NCI-H187 (cell line): ENCODE measurements around the gene TNS1.
"Not testable (repeated sequence)": the region's sequence is repeated elsewhere in the genome, so short reads cannot be mapped to it uniquely, and the experiment has no call there.

Source experiments
- DNase-seq, 2 experiments: peaks; one replicate each; lab custom pipeline; 2025; lab: John Stamatoyannopoulos, UW

TNS1 gene

GRCh38 chr2:218002845-218003180 is at the start of gene TNS1:
TNS1 (minus strand) TSS chr2:218002995; CDS start chr2:218002872, 123 bp downstream.
- DNase-seq: no peak

DNA sequence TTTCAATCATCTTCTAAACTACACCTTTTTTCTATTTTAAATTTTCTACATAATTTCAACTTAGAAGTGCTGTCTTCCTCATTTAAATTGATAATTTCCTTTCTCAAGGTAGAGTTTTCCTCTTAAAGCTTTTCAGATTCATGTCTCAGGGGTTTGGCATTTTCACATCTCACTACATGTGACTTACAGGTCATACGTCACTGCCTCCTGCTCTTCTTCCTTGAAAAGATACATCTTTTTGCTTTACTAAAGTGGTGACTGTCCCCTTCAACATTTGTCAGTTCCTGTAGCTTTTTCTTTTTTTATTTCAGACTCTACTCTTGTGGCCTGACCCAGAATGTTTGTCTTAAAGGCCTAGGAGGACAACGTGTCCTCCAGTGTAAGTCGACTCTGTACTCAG is 49.1 kb upstream of the TNS1 start:
- DNase-seq: no peak

GRCh38 chr2:218047536-218048225 is 44.9 kb upstream of the TNS1 start:
- no peak for DNase-seq

DNA sequence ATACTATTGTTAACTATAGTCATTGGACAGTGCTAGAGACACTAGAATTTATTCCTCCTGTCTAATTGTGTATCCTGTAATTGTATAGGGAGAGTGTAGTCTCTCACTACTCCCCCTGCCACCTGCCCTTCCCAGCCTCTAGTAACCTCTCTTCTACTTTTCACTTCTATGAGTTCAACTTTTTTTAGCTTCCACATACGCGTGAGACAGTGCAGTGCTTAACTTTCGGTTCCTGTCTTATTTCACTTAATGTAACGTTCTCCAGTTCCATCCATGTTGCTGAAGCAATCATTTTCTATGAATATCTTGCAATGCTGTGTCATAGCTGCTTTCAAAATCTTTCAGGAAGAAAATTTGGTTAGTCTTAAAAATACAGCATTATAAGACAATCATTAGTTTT is 43.4 kb upstream of the TNS1 start:
- no peak for DNase-seq

DNA sequence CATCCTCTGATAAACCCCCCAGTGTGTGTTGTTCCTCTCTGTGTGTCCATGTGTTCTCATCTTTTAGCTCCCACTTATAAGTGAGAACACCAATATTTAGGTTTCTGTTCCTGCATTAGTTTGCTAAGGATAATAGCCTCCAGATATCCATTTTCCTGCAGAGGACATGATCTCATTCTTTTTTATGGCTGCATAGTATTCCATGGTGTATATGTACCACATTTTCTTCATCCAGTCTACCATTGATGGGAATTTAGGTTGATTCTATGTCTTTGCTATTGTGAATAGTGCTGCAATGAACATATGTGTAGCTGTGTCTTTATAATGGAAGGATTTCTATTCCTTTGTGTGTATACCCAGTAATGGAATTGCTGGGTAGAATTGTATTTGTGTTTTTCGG is 41.8 kb upstream of the TNS1 start:
- not testable (repeated sequence) for DNase-seq

GRCh38 chr2:218043701-218044109 is 40.9 kb upstream of the TNS1 start:
- no peak for DNase-seq

GRCh38 chr2:218043100-218043499 is 40.3 kb upstream of the TNS1 start:
- no peak for DNase-seq

DNA sequence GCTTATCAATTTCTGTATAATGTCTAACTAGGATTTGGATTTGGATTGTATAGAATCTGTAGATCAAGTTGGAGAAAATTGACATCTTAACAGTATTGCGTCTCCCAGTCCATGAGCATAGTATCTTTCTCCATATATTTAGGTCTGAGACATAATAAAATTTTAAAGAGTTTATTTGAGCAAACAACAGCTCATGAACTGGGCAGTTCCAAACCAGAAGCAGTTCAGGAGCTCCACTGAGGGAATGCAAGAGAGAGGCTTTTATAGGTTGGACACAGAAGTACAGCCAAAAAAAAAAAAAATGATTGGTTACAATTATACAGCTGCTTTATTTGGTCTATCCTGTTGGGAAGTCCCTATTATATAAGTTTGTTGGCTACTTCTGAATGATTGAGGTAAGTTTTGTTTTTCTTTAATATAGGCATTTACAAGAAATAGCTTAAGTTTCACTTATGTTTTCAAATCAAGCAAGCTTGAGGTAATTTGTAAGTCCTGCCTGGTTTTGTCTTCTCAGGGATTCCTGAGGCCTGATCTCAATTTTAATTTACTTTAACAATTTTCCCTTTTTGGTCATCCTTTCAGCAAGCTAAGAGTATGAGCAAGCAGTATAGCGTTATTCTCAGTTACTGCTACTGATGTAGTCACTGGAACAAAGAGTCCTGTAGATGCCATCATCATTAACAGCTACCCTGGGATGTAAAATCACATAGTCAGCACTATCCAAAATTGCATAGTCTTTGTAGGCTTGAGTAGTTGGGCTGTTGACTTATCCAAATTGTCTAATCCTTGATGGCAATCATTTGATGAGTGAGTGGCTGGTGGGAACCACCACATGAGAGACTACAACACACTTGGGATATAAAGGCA is 38.7 kb upstream of the TNS1 start:
- DNase-seq: no peak

DNA sequence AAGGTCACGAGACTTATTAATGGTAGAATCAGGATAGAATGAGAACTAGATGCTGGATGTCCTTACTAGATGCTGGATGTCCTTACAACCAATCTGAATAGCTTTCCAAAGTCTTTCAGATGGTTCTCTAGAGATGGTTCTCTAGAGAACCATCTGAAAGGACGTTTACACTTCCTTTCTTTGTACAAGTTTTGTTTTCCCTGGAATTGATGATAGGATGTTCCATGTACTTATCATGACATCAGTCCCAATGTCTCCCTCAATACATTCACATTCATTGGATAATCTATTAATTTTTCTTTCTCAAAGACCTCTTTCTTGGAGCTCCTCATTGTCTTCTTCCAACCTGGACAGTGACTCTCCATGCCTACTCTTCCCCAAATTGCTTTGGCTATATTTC is 38.1 kb upstream of the TNS1 start:
- DNase-seq: no peak

DNA sequence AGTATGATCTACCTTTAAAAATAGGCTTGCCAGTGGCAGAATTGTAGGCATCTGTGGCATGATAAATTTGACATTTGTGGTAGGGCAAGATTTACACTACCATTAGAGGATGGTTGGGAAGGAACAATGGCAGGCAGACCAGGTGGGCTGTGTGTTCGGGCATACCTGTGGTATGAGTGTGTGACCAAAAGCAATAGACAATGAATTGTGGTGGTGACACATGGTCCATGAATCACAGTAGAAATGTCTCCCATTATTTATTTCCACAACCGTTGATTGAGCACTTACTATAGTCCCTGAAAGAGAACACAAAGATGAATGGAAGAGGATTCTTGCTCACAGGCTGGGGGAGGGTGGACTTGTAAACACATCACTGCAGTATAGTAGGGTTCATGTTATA is 36.4 kb upstream of the TNS1 start:
- DNase-seq: no peak

DNA sequence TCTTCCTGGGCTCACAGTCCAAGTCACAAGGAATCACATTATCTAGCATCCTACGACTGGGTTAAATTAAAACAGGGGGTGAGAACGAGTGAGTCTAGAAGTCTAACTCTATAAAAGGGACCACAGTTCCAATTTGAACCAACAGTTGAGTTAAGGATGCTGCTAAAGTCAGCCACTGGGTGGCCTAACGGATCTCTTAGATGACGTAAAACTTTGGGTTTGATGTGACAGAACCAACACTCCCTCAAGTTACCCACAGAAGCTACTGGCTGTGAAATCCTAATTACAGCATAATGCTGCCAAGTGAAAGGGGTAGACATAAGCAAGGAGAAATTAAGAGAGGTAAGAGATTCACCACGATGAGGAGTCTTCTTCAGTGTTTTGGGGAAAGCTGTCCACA is 33.6 kb upstream of the TNS1 start:
- no peak for DNase-seq

- DNase-seq: no peak
These were observed 32.8 kb upstream of the TNS1 start for GRCh38 chr2:218035463-218036100.

DNA sequence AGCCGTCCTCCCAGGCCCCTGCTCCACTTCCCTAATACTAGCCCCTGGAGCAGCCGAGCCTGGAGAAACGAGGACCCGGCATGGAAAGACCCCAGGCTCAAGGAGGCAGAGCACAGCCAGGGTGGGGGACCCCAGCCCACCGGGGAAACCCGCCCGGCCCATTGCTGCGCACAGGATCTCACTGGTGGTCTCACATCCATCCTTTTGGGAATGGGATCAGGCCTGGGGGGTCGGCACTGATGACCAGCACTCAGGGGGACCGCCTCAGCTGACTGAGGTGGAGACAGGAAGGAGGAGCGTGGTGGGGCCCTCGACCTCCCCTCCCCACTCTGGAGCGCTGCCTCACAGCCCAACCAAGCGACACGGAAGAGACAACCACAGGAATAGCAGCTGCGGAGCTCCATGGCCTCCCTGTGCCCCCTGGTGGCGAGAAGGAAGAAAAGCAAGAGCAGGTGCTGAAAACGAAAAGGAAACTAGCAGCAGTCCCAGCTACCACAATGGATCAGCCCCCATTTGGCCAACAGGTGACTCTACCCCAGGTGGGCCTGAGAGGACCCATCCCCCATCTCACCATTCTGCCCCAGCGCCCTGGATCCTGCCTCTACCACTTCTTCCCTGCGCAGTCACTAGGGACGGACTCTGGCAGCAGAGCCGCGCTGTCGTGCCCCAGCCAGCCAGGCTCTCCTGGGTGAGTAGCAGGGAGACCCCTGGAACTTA is 31.9 kb upstream of the TNS1 start:
- DNase-seq: not testable (repeated sequence)

GRCh38 chr2:218033590-218034496 is 31.0 kb upstream of the TNS1 start:
- no peak for DNase-seq

GRCh38 chr2:218033208-218033589 is 30.4 kb upstream of the TNS1 start:
- DNase-seq: no peak

- no peak for DNase-seq
These were observed 29.8 kb upstream of the TNS1 start for GRCh38 chr2:218032336-218033171.

GRCh38 chr2:218031771-218032257 is 29.0 kb upstream of the TNS1 start:
- DNase-seq: no peak

- DNase-seq: no peak
These were observed 28.5 kb upstream of the TNS1 start for GRCh38 chr2:218031261-218031660.

DNA sequence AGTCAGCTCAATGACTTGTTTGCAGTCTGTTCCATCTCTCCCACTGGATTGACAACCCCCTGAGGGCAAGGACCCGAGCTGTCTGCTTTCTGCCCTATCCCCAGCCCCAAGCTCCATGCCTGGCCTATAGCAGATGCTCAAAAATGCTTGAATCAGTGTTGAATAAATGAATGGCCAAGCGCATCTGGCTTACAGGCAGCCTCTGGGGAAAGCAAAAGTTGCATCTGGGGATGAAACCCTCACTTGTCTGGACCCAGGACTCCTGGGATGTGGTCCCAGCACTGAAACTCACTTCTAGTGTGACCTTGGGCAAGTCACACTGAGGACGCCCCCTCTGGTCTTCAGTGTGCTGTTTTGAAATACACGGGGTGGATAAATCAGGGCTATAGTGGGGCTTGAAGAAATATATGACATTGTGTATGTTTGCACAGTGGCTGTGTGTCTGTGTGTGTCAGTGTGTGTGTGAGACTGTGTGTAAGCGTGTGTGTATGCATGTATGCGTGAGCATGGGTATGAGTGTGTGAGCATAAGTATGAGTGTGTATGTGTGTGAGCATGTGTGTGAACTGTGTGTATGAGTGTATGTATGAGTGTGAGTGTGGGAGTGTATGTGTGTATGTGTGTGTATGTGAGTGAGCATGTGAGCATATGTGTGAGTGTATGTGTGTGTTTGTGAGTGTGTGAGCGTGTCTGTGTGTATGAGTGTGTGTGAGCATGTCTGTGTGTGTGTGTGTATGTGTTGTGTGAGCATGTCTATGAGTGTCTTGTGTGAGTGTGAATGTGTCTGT is 27.8 kb upstream of the TNS1 start:
- no peak for DNase-seq
